ENCODE results near the gene ANKRD12. TPM values are rescaled to one million over a fixed set of nuclear protein-coding genes. Genes with fewer than 3 reads are reported as not detected.

ANKRD12 gene
- total RNA-seq, 1 donor = 32.0 TPM

DNA sequence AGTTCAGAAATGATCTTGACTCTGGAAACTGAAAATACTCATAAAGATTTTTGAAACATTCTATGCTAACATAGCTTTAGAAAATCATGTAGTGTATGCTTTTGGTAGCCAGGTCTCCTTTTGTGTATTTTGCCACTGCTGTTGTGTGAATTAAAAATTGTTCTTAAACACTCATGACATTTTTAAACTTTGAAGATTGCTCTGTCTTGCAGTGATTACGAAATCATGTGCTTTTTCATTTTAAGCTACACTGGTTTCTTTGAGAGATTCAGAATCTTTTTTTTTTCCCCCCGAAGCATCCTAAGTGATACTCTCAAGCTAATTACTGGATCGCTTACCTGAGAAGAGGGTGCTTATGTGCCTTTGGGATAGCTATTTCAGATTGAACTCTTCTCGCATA lies 60.0 kb downstream of the ANKRD12 start:
- no peak for TF ChIP-seq CTCF (IDR thresholded peaks at IDR 0.05; ENCODE audit: insufficient read depth, low read depth, low read length)
- no peak for DNase-seq (ENCODE audit: low read depth)
- no peak overlapping the region for H3K4me3 ChIP-seq (ENCODE audit: low read depth, low read length)

DNA sequence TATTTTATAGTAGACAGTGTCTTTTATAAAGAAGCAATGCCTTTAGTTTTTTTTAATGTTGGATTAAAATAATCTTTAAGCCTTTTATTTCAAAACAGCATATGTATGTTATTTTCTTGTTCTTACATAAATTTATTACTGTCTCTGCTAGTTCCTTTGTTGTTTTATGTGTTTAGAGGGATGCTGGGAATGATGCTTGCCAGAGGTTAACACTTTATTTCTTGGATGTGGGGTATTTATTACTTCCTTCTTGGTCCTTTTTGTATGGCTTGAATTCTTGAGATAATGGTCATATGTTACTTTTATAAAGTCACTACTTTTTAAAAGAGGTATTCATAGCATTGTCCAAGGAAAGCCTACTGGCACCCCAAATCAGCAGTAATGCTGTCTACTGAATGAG lies 63.1 kb downstream of the ANKRD12 start:
- DNase-seq (ENCODE audit: low read depth) = no peak
- no peak for TF ChIP-seq CTCF (IDR thresholded peaks at IDR 0.05; ENCODE audit: insufficient read depth, low read depth, low read length)
- no peak overlapping the region for H3K4me3 ChIP-seq (ENCODE audit: low read depth, low read length)

GRCh38 chr18:9201224-9201623 lies 64.6 kb downstream of the ANKRD12 start:
- DNase-seq (ENCODE audit: low read depth) = no peak
- TF ChIP-seq CTCF (IDR thresholded peaks at IDR 0.05; ENCODE audit: insufficient read depth, low read depth, low read length) = no peak
- H3K4me3 ChIP-seq (ENCODE audit: low read depth, low read length) = no peak overlapping the region

GRCh38 chr18:9204659-9205058 lies 68.1 kb downstream of the ANKRD12 start:
- no peak for DNase-seq (ENCODE audit: low read depth)
- H3K4me3 ChIP-seq (ENCODE audit: low read depth, low read length) = no peak overlapping the region
- no peak for TF ChIP-seq CTCF (IDR thresholded peaks at IDR 0.05; ENCODE audit: insufficient read depth, low read depth, low read length)

- no peak overlapping the region for H3K4me3 ChIP-seq (ENCODE audit: low read depth, low read length)
- TF ChIP-seq CTCF (IDR thresholded peaks at IDR 0.05; ENCODE audit: insufficient read depth, low read depth, low read length) = no peak
- DNase-seq (ENCODE audit: low read depth) = no peak
These were observed 69.8 kb downstream of the ANKRD12 start for GRCh38 chr18:9206421-9206820.

GRCh38 chr18:9209279-9209678 lies 72.7 kb downstream of the ANKRD12 start:
- DNase-seq (ENCODE audit: low read depth) = peak; percentile 51
- no peak overlapping the region for H3K4me3 ChIP-seq (ENCODE audit: low read depth, low read length)
- TF ChIP-seq CTCF (IDR thresholded peaks at IDR 0.05; ENCODE audit: insufficient read depth, low read depth, low read length) = no peak

- no peak for DNase-seq (ENCODE audit: low read depth)
- no peak for TF ChIP-seq CTCF (IDR thresholded peaks at IDR 0.05; ENCODE audit: insufficient read depth, low read depth, low read length)
- no peak overlapping the region for H3K4me3 ChIP-seq (ENCODE audit: low read depth, low read length)
These were observed 74.4 kb downstream of the ANKRD12 start for GRCh38 chr18:9210966-9211365.
